ENCODE results near the gene LFNG.
"Not testable (repeated sequence)": the region's sequence is repeated elsewhere in the genome, so short reads cannot be mapped to it uniquely, and the experiment has no call there.

- TF ChIP-seq CTCF (conservative IDR thresholded peaks at IDR 0.05); EZH2 (IDR thresholded peaks at IDR 0.05; ENCODE audit: low read depth): not testable (repeated sequence)
These were observed 14.6 kb downstream of the LFNG start for GRCh38 chr7:2534214-2534613.
